ENCODE measurements around the gene ST6GAL1.
"Not testable (repeated sequence)": the region's sequence is repeated elsewhere in the genome, so short reads cannot be mapped to it uniquely, and the experiment has no call there.

ST6GAL1 gene

GRCh38 chr3:187025254-187025655 is 94.9 kb downstream of the ST6GAL1 start:
- DNase-seq = no peak

- no peak for DNase-seq
Observed at GRCh38 chr3:187025656-187026316, 95.5 kb downstream of the ST6GAL1 start.

- DNase-seq = no peak
Observed at GRCh38 chr3:187026317-187026670, 96.0 kb downstream of the ST6GAL1 start.

- DNase-seq = no peak
Observed at GRCh38 chr3:187027531-187028278, 97.4 kb downstream of the ST6GAL1 start.

- DNase-seq = no peak
Observed at GRCh38 chr3:187031934-187032333, 101.6 kb downstream of the ST6GAL1 start.

- no peak for DNase-seq
Observed at GRCh38 chr3:187036394-187036793, 106.1 kb downstream of the ST6GAL1 start.

- DNase-seq = no peak
Observed at GRCh38 chr3:187039100-187039722, 108.9 kb downstream of the ST6GAL1 start.

- no peak for DNase-seq
Observed at GRCh38 chr3:187039723-187040414, 109.5 kb downstream of the ST6GAL1 start.

GRCh38 chr3:187040516-187041361 is 110.4 kb downstream of the ST6GAL1 start:
- DNase-seq = no peak

GRCh38 chr3:187041362-187042307 is 111.3 kb downstream of the ST6GAL1 start:
- DNase-seq = no peak

GRCh38 chr3:187042346-187042745 is 112.0 kb downstream of the ST6GAL1 start:
- no peak for DNase-seq

- DNase-seq = no peak
Observed at GRCh38 chr3:187042874-187043458, 112.6 kb downstream of the ST6GAL1 start.

- DNase-seq = no peak
Observed at GRCh38 chr3:187044206-187044605, 113.9 kb downstream of the ST6GAL1 start.

GRCh38 chr3:187044867-187045552 is 114.7 kb downstream of the ST6GAL1 start:
- no peak for DNase-seq

- DNase-seq = no peak
Observed at GRCh38 chr3:187046033-187046432, 115.7 kb downstream of the ST6GAL1 start.

- DNase-seq = no peak
Observed at GRCh38 chr3:187049462-187050101, 119.3 kb downstream of the ST6GAL1 start.

- DNase-seq = no peak
Observed at GRCh38 chr3:187051066-187051465, 120.7 kb downstream of the ST6GAL1 start.

- no peak for DNase-seq
Observed at GRCh38 chr3:187051724-187052366, 121.5 kb downstream of the ST6GAL1 start.

GRCh38 chr3:187052427-187052826 is 122.1 kb downstream of the ST6GAL1 start:
- not testable (repeated sequence) for DNase-seq

Data from amniotic stem cell (primary cell).